ENCODE data around the gene UMODL1. TPM values are rescaled to one million over a fixed set of nuclear protein-coding genes. Genes with fewer than 3 reads are reported as not detected.

Gene UMODL1
- total and polyA plus RNA-seq, 10 donors = 0.02 to 0.85 (median 0.09) TPM; not detected in 3

DNA sequence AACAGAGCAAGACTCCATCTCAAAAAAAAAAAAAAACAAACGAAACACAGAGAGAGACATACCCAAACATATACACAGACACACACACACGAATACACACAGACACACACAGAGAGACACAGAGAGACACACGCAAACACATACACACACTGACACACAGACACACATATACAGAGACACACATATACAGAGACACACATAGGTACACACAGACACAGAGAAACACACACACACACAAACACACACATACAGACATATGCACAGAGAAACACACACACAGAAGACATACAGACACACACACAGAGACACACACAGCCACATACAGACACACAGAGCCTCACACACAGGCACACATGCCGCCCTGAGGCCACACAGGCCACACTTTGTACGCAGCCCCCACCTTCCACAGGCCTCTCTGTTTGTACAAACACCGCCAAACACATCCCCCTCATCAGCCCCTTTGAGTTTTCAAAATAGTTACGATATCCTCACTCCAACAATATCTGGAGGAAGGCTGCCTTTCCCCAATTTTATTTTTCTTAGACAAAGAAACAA is 90.4 kb downstream of the UMODL1 start:
- Histone ChIP-seq H3K4me1 (peaks cover 0 to 31% (median 13%) of the 10 kb centered on the region in 6 donors), H3K9me3 (no peaks in the 10 kb centered on the region), H3K36me3 (no peaks in the 10 kb centered on the region), H3K27ac (no peak overlapping the region), H3K4me3 (no peak overlapping the region), H3K27me3 (replicated peaks in 1 of 7) (peaks cover 0 to 23% (median 0%) of the 10 kb centered on the region in 7 donors)
- TF ChIP-seq POLR2A (IDR thresholded peaks at IDR 0.05) = no peak
- TF ChIP-seq POLR2AphosphoS5 (IDR thresholded peaks at IDR 0.05) = no peak
- TF ChIP-seq, protein P1, sequence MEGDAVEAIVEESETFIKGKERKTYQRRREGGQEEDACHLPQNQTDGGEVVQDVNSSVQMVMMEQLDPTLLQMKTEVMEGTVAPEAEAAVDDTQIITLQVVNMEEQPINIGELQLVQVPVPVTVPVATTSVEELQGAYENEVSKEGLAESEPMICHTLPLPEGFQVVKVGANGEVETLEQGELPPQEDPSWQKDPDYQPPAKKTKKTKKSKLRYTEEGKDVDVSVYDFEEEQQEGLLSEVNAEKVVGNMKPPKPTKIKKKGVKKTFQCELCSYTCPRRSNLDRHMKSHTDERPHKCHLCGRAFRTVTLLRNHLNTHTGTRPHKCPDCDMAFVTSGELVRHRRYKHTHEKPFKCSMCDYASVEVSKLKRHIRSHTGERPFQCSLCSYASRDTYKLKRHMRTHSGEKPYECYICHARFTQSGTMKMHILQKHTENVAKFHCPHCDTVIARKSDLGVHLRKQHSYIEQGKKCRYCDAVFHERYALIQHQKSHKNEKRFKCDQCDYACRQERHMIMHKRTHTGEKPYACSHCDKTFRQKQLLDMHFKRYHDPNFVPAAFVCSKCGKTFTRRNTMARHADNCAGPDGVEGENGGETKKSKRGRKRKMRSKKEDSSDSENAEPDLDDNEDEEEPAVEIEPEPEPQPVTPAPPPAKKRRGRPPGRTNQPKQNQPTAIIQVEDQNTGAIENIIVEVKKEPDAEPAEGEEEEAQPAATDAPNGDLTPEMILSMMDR (IDR thresholded peaks at IDR 0.05 in 8 of 11, conservative IDR thresholded peaks at IDR 0.05 in 3 of 11) = no peak
- WGBS, 5 donors = 76 to 83% (median 80%) methylated on average over 7 of the region's 7 CpGs
- no peak for DNase-seq
- intact Hi-C loops (cut with DNase I; ENCODE audit: low total_unique reads) = no loop called here

DNA sequence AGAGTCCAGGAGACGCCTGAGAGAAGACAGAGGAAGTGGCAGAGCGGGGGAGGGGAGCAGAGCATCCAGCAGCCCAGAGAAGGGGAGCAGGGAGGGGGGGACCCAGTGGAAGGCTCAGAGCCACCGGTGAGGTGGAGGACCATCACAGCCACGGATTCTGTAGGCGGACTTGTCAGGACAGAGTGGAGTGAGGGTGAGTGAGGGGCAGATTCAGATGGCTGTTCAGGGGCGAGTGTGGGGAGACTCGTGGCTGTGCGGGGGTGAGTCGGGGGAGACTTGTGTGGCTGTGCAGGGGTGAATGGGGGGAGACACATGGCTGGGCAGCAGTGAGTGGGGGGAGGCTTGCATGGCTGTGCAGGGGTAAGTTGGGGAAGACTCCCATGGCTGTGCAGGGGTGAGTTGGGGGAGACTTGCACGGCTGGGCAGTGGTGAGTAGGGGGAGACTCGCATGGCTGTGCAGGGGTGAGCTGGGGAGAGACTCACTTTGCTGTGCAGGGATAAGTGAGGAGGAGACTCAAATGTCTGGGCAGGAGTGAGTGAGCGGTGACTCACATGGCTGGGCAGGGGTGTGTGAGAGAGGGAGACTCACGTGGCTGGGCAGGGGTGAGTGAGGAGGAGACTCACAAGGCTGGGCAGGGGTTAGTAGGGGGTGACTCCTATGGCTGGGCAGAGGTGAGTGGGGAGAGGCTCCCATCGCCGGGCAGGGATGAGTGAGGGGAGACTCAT is 91.0 kb downstream of the UMODL1 start:
- Histone ChIP-seq H3K4me3 (no peak overlapping the region), H3K4me1 (peaks cover 0 to 25% (median 9%) of the 10 kb centered on the region in 6 donors), H3K36me3 (no peaks in the 10 kb centered on the region), H3K9me3 (no peaks in the 10 kb centered on the region), H3K27me3 (replicated peaks in 1 of 7) (peaks cover 0 to 19% (median 0%) of the 10 kb centered on the region in 7 donors), H3K27ac (no peak overlapping the region)
- 51 to 59% (median 56%) methylated on average over 15 of the region's 15 CpGs for WGBS, 5 donors
- intact Hi-C loops (cut with DNase I; ENCODE audit: low total_unique reads) = no loop called here
- no peak for TF ChIP-seq POLR2AphosphoS5 (IDR thresholded peaks at IDR 0.05)
- no peak for DNase-seq

DNA sequence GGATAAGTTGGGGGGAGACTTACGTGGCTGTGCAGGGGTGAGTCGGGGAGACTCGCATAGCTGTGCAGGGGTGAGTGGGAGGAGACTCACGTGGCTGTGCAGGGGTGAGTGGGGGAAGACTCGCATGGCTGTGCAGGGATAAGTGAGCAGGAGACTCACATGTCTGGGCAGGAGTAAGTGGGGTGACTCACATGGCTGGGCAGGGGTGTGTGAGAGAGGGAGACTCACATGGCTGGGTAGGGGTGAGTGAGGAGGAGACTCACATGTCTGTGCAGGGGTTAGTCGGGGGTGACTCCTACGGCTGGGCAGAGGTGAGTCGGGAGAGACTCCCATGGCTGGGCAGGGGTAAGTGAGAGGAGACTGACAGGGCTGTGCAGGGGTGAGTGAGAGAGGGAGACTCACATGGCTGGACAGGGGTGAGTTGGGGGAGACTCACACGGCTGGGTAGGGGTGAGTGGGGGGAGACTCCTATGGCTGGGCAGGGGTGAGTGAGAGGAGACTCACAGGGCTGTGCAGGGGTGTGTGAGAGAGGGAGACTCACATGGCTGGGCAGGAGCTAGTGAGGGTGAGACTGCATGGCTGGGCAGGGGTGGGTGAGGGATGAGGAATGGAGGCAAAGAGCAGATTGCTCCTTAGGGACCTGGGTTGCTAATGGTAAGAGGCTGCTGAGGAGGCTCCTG is 91.9 kb downstream of the UMODL1 start:
- Histone ChIP-seq H3K9me3 (no peaks in the 10 kb centered on the region), H3K36me3 (no peaks in the 10 kb centered on the region), H3K4me1 (peaks cover 0 to 20% (median 9%) of the 10 kb centered on the region in 6 donors), H3K27me3 (replicated peaks in 1 of 7) (peaks cover 0 to 19% (median 0%) of the 10 kb centered on the region in 7 donors), H3K27ac (no peak overlapping the region), H3K4me3 (no peak overlapping the region)
- no peak for DNase-seq
- 68 to 77% (median 73%) methylated on average over 9 of the region's 9 CpGs for WGBS, 5 donors
- TF ChIP-seq POLR2A (IDR thresholded peaks at IDR 0.05) (no peak), POLR2AphosphoS5 (IDR thresholded peaks at IDR 0.05) (no peak)
- TF ChIP-seq, protein P1 (IDR thresholded peaks at IDR 0.05 in 8 of 11, conservative IDR thresholded peaks at IDR 0.05 in 3 of 11) = no peak
- intact Hi-C loops (cut with DNase I; ENCODE audit: low total_unique reads) = no loop called here

DNA sequence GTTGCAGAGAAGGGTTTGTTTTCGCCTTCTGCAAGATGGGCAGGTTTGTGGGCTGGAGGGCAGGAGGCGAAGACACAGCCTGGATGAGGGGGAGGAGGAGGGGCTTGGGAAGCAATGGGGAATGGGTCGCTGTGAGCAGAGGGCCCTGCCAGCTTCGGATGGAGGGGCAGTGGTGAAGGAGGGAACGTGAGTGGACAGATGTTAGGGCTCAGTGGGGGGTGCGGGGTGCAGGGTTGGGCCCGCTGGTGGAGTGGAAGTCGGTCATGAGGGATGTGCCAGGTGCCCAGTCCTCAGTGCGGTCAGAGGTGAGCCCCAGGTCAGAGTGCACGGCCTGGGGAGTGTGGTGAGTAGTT is 92.4 kb downstream of the UMODL1 start:
- Histone ChIP-seq H3K27ac (no peak overlapping the region), H3K27me3 (replicated peaks in 1 of 7) (peaks cover 0 to 19% (median 0%) of the 10 kb centered on the region in 7 donors), H3K9me3 (no peaks in the 10 kb centered on the region), H3K4me3 (no peak overlapping the region), H3K36me3 (no peaks in the 10 kb centered on the region), H3K4me1 (peaks cover 0 to 20% (median 9%) of the 10 kb centered on the region in 6 donors)
- intact Hi-C loops (cut with DNase I; ENCODE audit: low total_unique reads) = no loop called here
- no peak for DNase-seq
- 89 to 94% (median 92%) methylated on average over 10 of the region's 10 CpGs for WGBS, 5 donors
- TF ChIP-seq POLR2A (IDR thresholded peaks at IDR 0.05) (no peak), POLR2AphosphoS5 (IDR thresholded peaks at IDR 0.05) (no peak)
- TF ChIP-seq, protein P1 (IDR thresholded peaks at IDR 0.05 in 8 of 11, conservative IDR thresholded peaks at IDR 0.05 in 3 of 11) = no peak
